ENCODE measurements around the gene RFC2. TPM values are rescaled to one million over a fixed set of nuclear protein-coding genes. Genes with fewer than 3 reads are reported as not detected.
"Not testable (repeated sequence)": the region's sequence is repeated elsewhere in the genome, so short reads cannot be mapped to it uniquely, and the experiment has no call there.

Gene RFC2
- total RNA-seq, 1 donor: 35.5 TPM

GRCh38 chr7:74283858-74284447 lies 29.8 kb upstream of the RFC2 start:
- DNase-seq (ENCODE audit: low read depth in 2 of 3, low spot score in 2 of 3): no peak

- no peak for DNase-seq (ENCODE audit: low read depth in 2 of 3, low spot score in 2 of 3)
These were observed 28.7 kb upstream of the RFC2 start for GRCh38 chr7:74282748-74283459.

GRCh38 chr7:74280985-74281384 lies 26.8 kb upstream of the RFC2 start:
- no peak for DNase-seq (ENCODE audit: low read depth in 2 of 3, low spot score in 2 of 3)

- DNase-seq (ENCODE audit: low read depth in 2 of 3, low spot score in 2 of 3): no peak
These were observed 23.4 kb upstream of the RFC2 start for GRCh38 chr7:74277636-74278035.

GRCh38 chr7:74275401-74275881 lies 21.2 kb upstream of the RFC2 start:
- no peak for DNase-seq (ENCODE audit: low read depth in 2 of 3, low spot score in 2 of 3)

GRCh38 chr7:74272305-74273038 lies 18.3 kb upstream of the RFC2 start:
- peak in 2 of 3 donors; percentile 86 to 91 for DNase-seq (ENCODE audit: low read depth in 2 of 3, low spot score in 2 of 3)

GRCh38 chr7:74271742-74272141 lies 17.5 kb upstream of the RFC2 start:
- peak in 1 of 3 donors; percentile 20 for DNase-seq (ENCODE audit: low read depth in 2 of 3, low spot score in 2 of 3)

- peak in 2 of 3 donors; percentile 34 to 79 for DNase-seq (ENCODE audit: low read depth in 2 of 3, low spot score in 2 of 3)
These were observed 15.6 kb upstream of the RFC2 start for GRCh38 chr7:74269757-74270277.

GRCh38 chr7:74267756-74268565 lies 13.8 kb upstream of the RFC2 start:
- no peak for DNase-seq (ENCODE audit: low read depth in 2 of 3, low spot score in 2 of 3)

GRCh38 chr7:74266191-74266963 lies 12.2 kb upstream of the RFC2 start:
- peak in 1 of 3 donors; percentile 32 for DNase-seq (ENCODE audit: low read depth in 2 of 3, low spot score in 2 of 3)

GRCh38 chr7:74263399-74264120 lies 9.4 kb upstream of the RFC2 start:
- DNase-seq (ENCODE audit: low read depth in 2 of 3, low spot score in 2 of 3): no peak

- DNase-seq (ENCODE audit: low read depth in 2 of 3, low spot score in 2 of 3): no peak
These were observed 8.6 kb upstream of the RFC2 start for GRCh38 chr7:74262639-74263398.

GRCh38 chr7:74258639-74259038 lies 4.4 kb upstream of the RFC2 start:
- no peak for DNase-seq (ENCODE audit: low read depth in 2 of 3, low spot score in 2 of 3)

- no peak for DNase-seq (ENCODE audit: low read depth in 2 of 3, low spot score in 2 of 3)
These were observed 2.6 kb upstream of the RFC2 start for GRCh38 chr7:74256491-74257408.

GRCh38 chr7:74255461-74255860 lies 1.3 kb upstream of the RFC2 start:
- not testable (repeated sequence) for DNase-seq (ENCODE audit: low read depth in 2 of 3, low spot score in 2 of 3)

- peak in 1 of 3 donors; percentile 21 for DNase-seq (ENCODE audit: low read depth in 2 of 3, low spot score in 2 of 3)
These were observed 720 bp upstream of the RFC2 start for GRCh38 chr7:74254858-74255379.

- peak in 1 of 3 donors; percentile 20 for DNase-seq (ENCODE audit: low read depth in 2 of 3, low spot score in 2 of 3)
These were observed 417 bp downstream of the RFC2 start for GRCh38 chr7:74253835-74254128.
